H1 (cell line): ENCODE data around the gene CYP17A1. TPM values are rescaled to one million over a fixed set of nuclear protein-coding genes. Genes with fewer than 3 reads are reported as not detected.

ENCODE experiments used
- TBP ChIP-seq: IDR thresholded peaks from 2 replicates; pipeline ENCODE4 v1.6.1; 2011; ENCODE audit warnings: low read depth, low read length, improper control_type of control experiment
- polyA plus RNA-seq, 7 experiments: library from polyadenylated mRNA; depleted of rRNA in 3 of 7; stranded (reverse) in 5 of 7; unstranded in 2 of 7; fragments of >200 nt in 5 of 7; fragments of 200-250 nt in 2 of 7; gene quantifications; 1 replicate in 5 of 7; 2 replicates in 1 of 7; 4 replicates in 1 of 7; pipeline versions ENCODE4 v1.2.1 to v1.2.3, GENCODE V29; 2011 to 2013; ENCODE audit warnings: missing spikeins in 2 of 7, mixed read lengths in 2 of 7
- total RNA-seq: library from RNA; stranded (reverse); fragmentation: NEBNext Ultra II Directional; extraction: Animal tissue kit (Norgen Biotek cat#: 25700); gene quantifications from 2 replicates; pipeline ENCODE4 v1.2.1, GENCODE V29; 2021

CYP17A1 gene
- total and polyA plus RNA-seq, 2 of the 8 experiments (the other 6 are each of a cell fraction or from before 2014, with no cell fraction given), result not detected

- no peak for TF ChIP-seq TBP
- TF ChIP-seq, all 59 proteins: peak for 0
Observed at GRCh38 chr10:102815790-102816549, 21.2 kb downstream of the CYP17A1 start (continued).
